ENCODE measurements around the gene IL1RAPL2.

IL1RAPL2 gene

DNA sequence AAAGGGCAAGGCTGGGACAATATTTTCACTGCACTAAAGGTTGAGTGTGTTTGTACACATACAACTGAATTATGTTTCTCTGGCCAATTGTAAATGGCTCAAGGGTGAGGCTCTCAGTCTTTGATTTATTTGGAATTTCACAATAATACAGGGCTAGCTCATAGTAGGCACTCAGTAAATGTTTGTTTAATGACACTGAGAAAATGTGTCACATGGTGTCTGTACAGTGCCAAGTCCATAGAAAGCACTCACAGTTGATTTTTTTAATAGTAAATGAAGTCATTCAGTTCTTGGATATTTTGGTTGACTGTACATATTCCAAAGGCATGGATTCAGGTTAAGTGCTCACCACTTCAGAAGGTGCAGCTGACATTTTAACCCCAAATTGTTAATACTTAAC lies 176.4 kb downstream of the IL1RAPL2 start:
- Histone ChIP-seq H3K4me1 (ENCODE audit: control insufficient read depth, insufficient read depth, low read length) (no peaks in the 10 kb centered on the region), H3K36me3 (ENCODE audit: control insufficient read depth in 2 of 2, insufficient read depth in 1 of 2, low read length in 2 of 2) (no peaks in the 10 kb centered on the region), H3K4me3 (ENCODE audit: low read depth, low read length) (no peak overlapping the region), H3K9me3 (ENCODE audit: control insufficient read depth, insufficient read depth, low read depth, low read length) (no peaks in the 10 kb centered on the region), H3K27ac (ENCODE audit: extremely low read depth, low read depth, low read length) (no peak overlapping the region)
- ChIA-PET CTCF (no interaction called here), POLR2A (no interaction called here)
- TF ChIP-seq, protein P1, sequence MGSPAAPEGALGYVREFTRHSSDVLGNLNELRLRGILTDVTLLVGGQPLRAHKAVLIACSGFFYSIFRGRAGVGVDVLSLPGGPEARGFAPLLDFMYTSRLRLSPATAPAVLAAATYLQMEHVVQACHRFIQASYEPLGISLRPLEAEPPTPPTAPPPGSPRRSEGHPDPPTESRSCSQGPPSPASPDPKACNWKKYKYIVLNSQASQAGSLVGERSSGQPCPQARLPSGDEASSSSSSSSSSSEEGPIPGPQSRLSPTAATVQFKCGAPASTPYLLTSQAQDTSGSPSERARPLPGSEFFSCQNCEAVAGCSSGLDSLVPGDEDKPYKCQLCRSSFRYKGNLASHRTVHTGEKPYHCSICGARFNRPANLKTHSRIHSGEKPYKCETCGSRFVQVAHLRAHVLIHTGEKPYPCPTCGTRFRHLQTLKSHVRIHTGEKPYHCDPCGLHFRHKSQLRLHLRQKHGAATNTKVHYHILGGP (tag by site-specific recombination; IDR thresholded peaks at IDR 0.05): no peak
- no peak for TF ChIP-seq ZNF2 (tag by site-specific recombination; IDR thresholded peaks at IDR 0.05)
- TF ChIP-seq ZFP37 (tag by site-specific recombination; IDR thresholded peaks at IDR 0.05): no peak
- TF ChIP-seq ZBTB1 (tag by site-specific recombination; IDR thresholded peaks at IDR 0.05): no peak

DNA sequence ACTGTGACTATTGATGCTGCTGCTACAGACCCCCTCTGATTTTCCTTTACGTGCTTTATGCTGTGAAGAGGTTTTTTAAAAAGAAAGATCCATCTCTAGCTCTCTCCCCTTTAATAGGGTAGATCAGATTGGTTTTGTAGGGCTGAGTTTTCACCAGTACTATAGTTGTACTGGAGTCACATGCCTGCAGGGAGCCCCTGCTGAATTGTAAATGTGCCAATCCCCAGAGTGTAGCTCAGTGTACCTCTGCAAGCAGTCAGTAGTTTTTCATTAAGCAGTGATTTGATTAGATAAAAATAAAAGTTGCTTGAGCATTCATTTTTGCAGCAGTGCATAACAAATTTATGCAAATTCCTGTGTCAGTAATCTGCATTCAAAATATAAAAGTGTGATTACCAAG lies 179.2 kb downstream of the IL1RAPL2 start:
- CTCF ChIA-PET: no interaction called here
- no peak overlapping the region for H3K27ac ChIP-seq (ENCODE audit: extremely low read depth, low read depth, low read length)
- no peaks in the 10 kb centered on the region for H3K36me3 ChIP-seq (ENCODE audit: control insufficient read depth in 2 of 2, insufficient read depth in 1 of 2, low read length in 2 of 2)
- TF ChIP-seq ZNF423 (tag by site-specific recombination; IDR thresholded peaks at IDR 0.05): no peak
- TF ChIP-seq ZNF76 (tag by site-specific recombination; IDR thresholded peaks at IDR 0.05; ENCODE audit: borderline replicate concordance, low read depth): no peak
- TF ChIP-seq ZNF184 (tag by site-specific recombination; IDR thresholded peaks at IDR 0.05): no peak
- no peak for TF ChIP-seq SP2 (tag by site-specific recombination; IDR thresholded peaks at IDR 0.05)
- no peaks in the 10 kb centered on the region for H3K9me3 ChIP-seq (ENCODE audit: control insufficient read depth, insufficient read depth, low read depth, low read length)
- no peaks in the 10 kb centered on the region for H3K4me1 ChIP-seq (ENCODE audit: control insufficient read depth, insufficient read depth, low read length)
- no peak overlapping the region for H3K4me3 ChIP-seq (ENCODE audit: low read depth, low read length)
- POLR2A ChIA-PET: no interaction called here

- CTCF ChIA-PET: interaction anchor here (0.7 kb wide), 1 partner anchor 15 kb away, joined by 3 read pairs; no protein-coding TSS in a partner anchor
- Histone ChIP-seq H3K27ac (ENCODE audit: extremely low read depth, low read depth, low read length) (no peak overlapping the region), H3K4me1 (ENCODE audit: control insufficient read depth, insufficient read depth, low read length) (no peaks in the 10 kb centered on the region), H3K9me3 (ENCODE audit: control insufficient read depth, insufficient read depth, low read depth, low read length) (no peaks in the 10 kb centered on the region), H3K36me3 (ENCODE audit: control insufficient read depth in 2 of 2, insufficient read depth in 1 of 2, low read length in 2 of 2) (no peaks in the 10 kb centered on the region), H3K4me3 (ENCODE audit: low read depth, low read length) (no peak overlapping the region)
- POLR2A ChIA-PET: no interaction called here
- TF ChIP-seq OVOL3 (tag by site-specific recombination; IDR thresholded peaks at IDR 0.05): no peak
- no peak for TF ChIP-seq ZEB2 (tag by site-specific recombination; IDR thresholded peaks at IDR 0.05)
- no peak for TF ChIP-seq HOXC10 (CRISPR knock-in tag; IDR thresholded peaks at IDR 0.05)
- TF ChIP-seq ZNF391 (tag by site-specific recombination; IDR thresholded peaks at IDR 0.05; ENCODE audit: borderline replicate concordance, low read depth): no peak
- 0 out of 2 replicates have a peak, but pooled peaks have one; percentile 29 for TF ChIP-seq ATF2 (tag by site-specific recombination; IDR thresholded peaks at IDR 0.05; ENCODE audit: low read depth)
Measured at GRCh38 chrX:104749951-104750610, 184.1 kb downstream of the IL1RAPL2 start.

GRCh38 chrX:104762641-104763040 lies 196.6 kb downstream of the IL1RAPL2 start:
- Histone ChIP-seq H3K9me3 (ENCODE audit: control insufficient read depth, insufficient read depth, low read depth, low read length) (peaks cover 2% of the 10 kb centered on the region; the same call in 1 of the 2 replicates), H3K4me1 (ENCODE audit: control insufficient read depth, insufficient read depth, low read length) (no peaks in the 10 kb centered on the region), H3K36me3 (ENCODE audit: control insufficient read depth in 2 of 2, insufficient read depth in 1 of 2, low read length in 2 of 2) (no peaks in the 10 kb centered on the region), H3K4me3 (ENCODE audit: low read depth, low read length) (no peak overlapping the region), H3K27ac (ENCODE audit: extremely low read depth, low read depth, low read length) (no peak overlapping the region)
- CTCF ChIA-PET: no interaction called here
- TF ChIP-seq ZNF585B (tag by site-specific recombination; IDR thresholded peaks at IDR 0.05): peak; percentile 95
- no peak for TF ChIP-seq ZNF138 (tag by site-specific recombination; IDR thresholded peaks at IDR 0.05; ENCODE audit: borderline replicate concordance)
- TF ChIP-seq ZNF221 (tag by site-specific recombination; IDR thresholded peaks at IDR 0.05; ENCODE audit: borderline replicate concordance): no peak
- peak; percentile 76; the same call in 1 of the 2 replicates for TF ChIP-seq TRIM28 (IDR thresholded peaks at IDR 0.05; ENCODE audit: borderline replicate concordance, low read length)
- POLR2A ChIA-PET: no interaction called here

Data from HEK293 (cell line).